Upper lobe of right lung (tissue), 1 donor: ENCODE data around the gene ABCB1. TPM values are rescaled to one million over a fixed set of nuclear protein-coding genes. Genes with fewer than 3 reads are reported as not detected.

Experiments
- ATAC-seq: fragments of 200-7000 bp; cut with Tn5 transposase; one replicate; pipeline ENCODE4 v1.9.1; 2020; ENCODE audit warnings: mild to moderate bottlenecking, moderate library complexity
- DNase-seq: peaks from one replicate; pipeline ENCODE4 v3.0.0-alpha.2; 2020
- H3K27ac ChIP-seq: fragments of 200-600 bp; one replicate; pipeline ENCODE4 v1.8.0; 2022
- H3K27me3 ChIP-seq: fragments of 200-600 bp; one replicate; pipeline ENCODE4 v1.8.0; 2022; ENCODE audit warnings: mild to moderate bottlenecking
- H3K36me3 ChIP-seq: fragments of 200-600 bp; one replicate; pipeline ENCODE4 v1.8.0; 2022
- H3K4me1 ChIP-seq: fragments of 200-600 bp; one replicate; pipeline ENCODE4 v1.8.0; 2022
- H3K4me3 ChIP-seq: fragments of 200-600 bp; one replicate; pipeline ENCODE4 v1.8.0; 2022; ENCODE audit warnings: mild to moderate bottlenecking
- H3K9me3 ChIP-seq: fragments of 200-600 bp; one replicate; pipeline ENCODE4 v1.8.0; 2022
- CTCF ChIP-seq: fragments of 200-600 bp; IDR thresholded peaks from one replicate; pipeline ENCODE4 v1.8.0; 2022; ENCODE audit warnings: antibody characterized with exemption
- intact Hi-C: fragments of 100-400 bp; cut with DNase I; formaldehyde crosslinking; loops from one replicate; pipeline ENCODE4 v1.11.0; 2022
- total RNA-seq: library from RNA; stranded (reverse); fragmentation: NEBNext Ultra II Directional; extraction: Animal tissue kit (Norgen Biotek cat#: 25700); gene quantifications from one replicate; pipeline ENCODE4 v1.2.1, GENCODE V29; 2021
- donor health status: DM: no; HTN: yes; CAD: no; lungs with severe emphysema.

ABCB1 gene
- total RNA-seq, 1 donor from 2014 or later: 7.5 TPM

GRCh38 chr7:87627634-87627994 lies 26.9 kb upstream of the ABCB1 start:
- TF ChIP-seq CTCF: no peak
- Histone ChIP-seq H3K36me3 (no peaks in the 10 kb centered on the region), H3K9me3 (no peaks in the 10 kb centered on the region), H3K27me3 (peaks cover 4% of the 10 kb centered on the region), H3K4me3 (peak overlapping the region; percentile 63), H3K27ac (no peak overlapping the region), H3K4me1 (peaks cover 14% of the 10 kb centered on the region)
- DNase-seq: no peak
- intact Hi-C loops: no loop called here
- peak; percentile 10 for ATAC-seq

DNA sequence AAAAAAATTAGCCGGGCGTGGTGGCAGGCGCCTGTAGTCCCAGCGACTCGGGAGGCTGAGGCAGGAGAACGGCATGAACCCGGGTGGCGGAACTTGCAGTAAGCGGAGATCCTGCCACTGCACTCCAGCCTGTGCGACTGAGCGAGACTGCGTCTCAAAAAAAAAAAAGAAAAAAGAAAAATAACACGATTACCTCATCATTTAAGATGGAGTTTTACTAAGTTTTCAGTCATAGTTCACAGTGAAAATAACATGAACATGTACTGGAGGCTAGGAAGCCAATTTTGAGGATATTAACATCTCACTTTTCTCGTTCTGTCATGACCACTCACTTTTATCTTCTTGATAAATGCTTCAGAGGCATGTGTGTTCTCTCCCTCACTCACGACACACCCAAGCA lies 24.4 kb upstream of the ABCB1 start:
- DNase-seq (no peak), ATAC-seq (no peak)
- TF ChIP-seq CTCF: no peak
- peaks cover 4% of the 10 kb centered on the region for H3K27me3 ChIP-seq
- no peaks in the 10 kb centered on the region for H3K36me3 ChIP-seq
- no peak overlapping the region for H3K27ac ChIP-seq
- H3K4me3 ChIP-seq: no peak overlapping the region
- intact Hi-C loops: no loop called here
- H3K9me3 ChIP-seq: no peaks in the 10 kb centered on the region
- H3K4me1 ChIP-seq: peaks cover 14% of the 10 kb centered on the region

DNA sequence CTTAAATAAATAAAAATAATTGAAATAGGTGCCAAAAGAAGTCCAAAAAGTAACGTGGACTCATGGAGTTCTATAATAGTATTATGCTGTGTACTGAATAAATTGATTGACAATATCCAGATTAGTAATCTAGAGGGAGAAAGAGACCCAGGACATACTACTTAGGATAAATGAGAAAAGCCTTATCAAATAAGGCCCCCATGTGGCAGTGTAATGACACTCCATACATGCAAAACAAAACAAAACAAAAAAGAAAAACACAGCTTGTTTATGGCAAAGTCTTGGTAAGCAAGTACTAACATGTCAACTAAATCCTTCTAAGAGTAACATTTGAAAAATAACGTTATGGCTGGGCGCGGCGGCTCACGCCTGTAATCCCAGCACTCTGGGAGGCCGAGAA lies 23.9 kb upstream of the ABCB1 start:
- H3K36me3 ChIP-seq: no peaks in the 10 kb centered on the region
- intact Hi-C loops: no loop called here
- H3K4me1 ChIP-seq: peaks cover 14% of the 10 kb centered on the region
- no peak for TF ChIP-seq CTCF
- no peak for ATAC-seq
- H3K27ac ChIP-seq: no peak overlapping the region
- no peak overlapping the region for H3K4me3 ChIP-seq
- DNase-seq: no peak
- H3K9me3 ChIP-seq: no peaks in the 10 kb centered on the region
- H3K27me3 ChIP-seq: peaks cover 4% of the 10 kb centered on the region

DNA sequence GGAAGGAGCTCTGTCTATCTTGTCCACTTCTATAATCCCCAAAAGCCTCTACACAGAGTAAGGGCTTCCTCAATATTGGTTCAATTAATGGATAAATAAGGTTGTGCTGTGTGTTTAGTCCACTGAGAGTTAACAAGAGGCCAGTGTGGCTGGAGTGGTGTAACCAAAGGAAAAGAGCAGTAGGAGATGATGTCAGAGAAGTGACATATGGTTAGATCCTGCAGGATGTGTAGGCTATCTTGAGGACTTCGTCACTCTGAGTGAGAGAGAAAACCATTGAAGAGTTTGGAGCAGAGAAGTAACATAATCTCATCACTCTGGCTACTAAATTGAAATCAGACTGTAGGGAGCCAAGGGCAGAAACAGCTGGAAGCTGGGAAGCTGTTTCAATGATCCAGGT lies 14.5 kb upstream of the ABCB1 start:
- no peaks in the 10 kb centered on the region for H3K9me3 ChIP-seq
- intact Hi-C loops: no loop called here
- H3K36me3 ChIP-seq: no peaks in the 10 kb centered on the region
- H3K27ac ChIP-seq: no peak overlapping the region
- DNase-seq (no peak), ATAC-seq (no peak)
- H3K4me1 ChIP-seq: no peaks in the 10 kb centered on the region
- no peak overlapping the region for H3K4me3 ChIP-seq
- no peak for TF ChIP-seq CTCF
- H3K27me3 ChIP-seq: peaks cover 7% of the 10 kb centered on the region

GRCh38 chr7:87609916-87610315 lies 9.2 kb upstream of the ABCB1 start:
- H3K27me3 ChIP-seq: peaks cover 7% of the 10 kb centered on the region
- DNase-seq (no peak), ATAC-seq (no peak)
- intact Hi-C loops: no loop called here
- no peaks in the 10 kb centered on the region for H3K4me1 ChIP-seq
- no peak for TF ChIP-seq CTCF
- no peaks in the 10 kb centered on the region for H3K36me3 ChIP-seq
- H3K4me3 ChIP-seq: no peak overlapping the region
- H3K9me3 ChIP-seq: no peaks in the 10 kb centered on the region
- no peak overlapping the region for H3K27ac ChIP-seq

GRCh38 chr7:87608431-87608830 lies 7.7 kb upstream of the ABCB1 start:
- no peak for TF ChIP-seq CTCF
- Histone ChIP-seq H3K27ac (no peak overlapping the region), H3K4me3 (no peak overlapping the region), H3K36me3 (no peaks in the 10 kb centered on the region), H3K9me3 (no peaks in the 10 kb centered on the region), H3K27me3 (no peaks in the 10 kb centered on the region), H3K4me1 (no peaks in the 10 kb centered on the region)
- DNase-seq (no peak), ATAC-seq (no peak)
- intact Hi-C loops: no loop called here
